DND-41 (cell line): Measurements from ENCODE around the gene ANKMY2.

ENCODE experiments used
- ATAC-seq: fragments of 200-7000 bp; cut with Tn5 transposase; 3 replicates; pipeline ENCODE4 v1.9.1; 2021; ENCODE audit warnings: low read depth; ENCODE audit not compliant: insufficient read depth
- DNase-seq: peaks from one replicate; pipeline ENCODE4 v3.0.0-alpha.2; 2020
- H2AFZ ChIP-seq: 2 replicates; pipeline ENCODE4 v1.6.0; 2012; ENCODE audit warnings: low read depth, low read length
- H3K27ac ChIP-seq: 2 replicates; pipeline ENCODE4 v1.5.1; 2012; ENCODE audit warnings: low read length, inconsistent platforms
- H3K27me3 ChIP-seq: fragments of 200-600 bp; sonication (generic); 2 replicates; pipeline ENCODE4 v1.6.0; 2012; ENCODE audit warnings: low read length, mild to moderate bottlenecking, inconsistent platforms; ENCODE audit not compliant: insufficient read depth, poor library complexity
- H3K36me3 ChIP-seq: 2 replicates; pipeline ENCODE4 v1.5.1; 2012; ENCODE audit warnings: low read length, inconsistent platforms; ENCODE audit not compliant: insufficient read depth
- H3K4me1 ChIP-seq: 2 replicates; pipeline ENCODE4 v1.5.1; 2012; ENCODE audit warnings: mild to moderate bottlenecking, low read length; ENCODE audit not compliant: insufficient read depth
- H3K4me2 ChIP-seq: 2 replicates; pipeline ENCODE4 v1.6.0; 2012; ENCODE audit warnings: mild to moderate bottlenecking, moderate library complexity, low read length, inconsistent platforms; ENCODE audit not compliant: insufficient read depth
- H3K4me3 ChIP-seq, 2 experiments: fragments of 200-600 bp in 1 of 2; shearing (Covaris generic) in 1 of 2; 2 replicates each; pipeline ENCODE4 v1.5.1; 2012 to 2016; ENCODE audit warnings: inconsistent platforms in 2 of 2, low read length in 2 of 2, mild to moderate bottlenecking in 2 of 2, low read depth in 1 of 2, moderate library complexity in 1 of 2
- H3K79me2 ChIP-seq: 2 replicates; pipeline ENCODE4 v1.6.0; 2012; ENCODE audit warnings: low read length, inconsistent platforms; ENCODE audit not compliant: insufficient read depth
- H3K9ac ChIP-seq: 2 replicates; pipeline ENCODE4 v1.6.0; 2012; ENCODE audit warnings: low read depth, mild to moderate bottlenecking, inconsistent platforms, low read length, moderate library complexity
- H3K9me3 ChIP-seq: 2 replicates; pipeline ENCODE4 v1.5.1; 2012; ENCODE audit warnings: low read length, moderate library complexity, mild to moderate bottlenecking, inconsistent platforms; ENCODE audit not compliant: insufficient read depth, severe bottlenecking
- H4K20me1 ChIP-seq: 2 replicates; pipeline ENCODE4 v1.6.0; 2012; ENCODE audit warnings: low read length; ENCODE audit not compliant: insufficient read depth
- CTCF ChIP-seq: IDR thresholded peaks from 2 replicates; pipeline ENCODE4 v1.5.1; 2012; ENCODE audit warnings: borderline replicate concordance, low read length, moderate library complexity, mild to moderate bottlenecking; ENCODE audit not compliant: poor library complexity, severe bottlenecking; ENCODE audit errors: extremely low read depth
- EZH2 ChIP-seq: IDR thresholded peaks from 3 replicates; pipeline ENCODE4 v1.6.1; 2012; ENCODE audit warnings: borderline replicate concordance, low read depth, mild to moderate bottlenecking, moderate library complexity, low read length, inconsistent platforms; ENCODE audit not compliant: severe bottlenecking

ANKMY2 gene

GRCh38 chr7:16668978-16669377 is 23.4 kb upstream of the ANKMY2 start:
- TF ChIP-seq CTCF = no peak
- no peak for TF ChIP-seq EZH2
- Histone ChIP-seq H3K9ac (no peak overlapping the region), H3K4me2 (no peak overlapping the region), H4K20me1 (peaks cover 9% of the 10 kb centered on the region; the same call in 1 of the 2 replicates), H3K9me3 (no peaks in the 10 kb centered on the region), H3K36me3 (peaks cover 39% of the 10 kb centered on the region), H3K79me2 (peaks cover 49% of the 10 kb centered on the region), H3K27me3 (no peaks in the 10 kb centered on the region), H3K4me3 (no peak overlapping the region), H2AFZ (no peak overlapping the region), H3K4me1 (no peaks in the 10 kb centered on the region), H3K27ac (no peak overlapping the region)
- ATAC-seq (no peak), DNase-seq (no peak)

- H3K9me3 ChIP-seq = no peaks in the 10 kb centered on the region
- peaks cover 55% of the 10 kb centered on the region for H3K79me2 ChIP-seq
- peaks cover 39% of the 10 kb centered on the region for H3K36me3 ChIP-seq
- H2AFZ ChIP-seq = no peak overlapping the region
- H3K4me3 ChIP-seq = no peak overlapping the region
- ATAC-seq = no peak
- H3K4me1 ChIP-seq = no peaks in the 10 kb centered on the region
- H3K9ac ChIP-seq = no peak overlapping the region
- DNase-seq = no peak
- TF ChIP-seq EZH2 = no peak
- no peak for TF ChIP-seq CTCF
- H3K27ac ChIP-seq = no peak overlapping the region
- no peak overlapping the region for H3K4me2 ChIP-seq
- H3K27me3 ChIP-seq = no peaks in the 10 kb centered on the region
- peaks cover 9% of the 10 kb centered on the region; the same call in 1 of the 2 replicates for H4K20me1 ChIP-seq
These were observed 22.7 kb upstream of the ANKMY2 start for GRCh38 chr7:16668049-16668858.

- no peaks in the 10 kb centered on the region for H3K4me1 ChIP-seq
- H3K36me3 ChIP-seq = peaks cover 36% of the 10 kb centered on the region; the same call in 1 of the 2 replicates
- H2AFZ ChIP-seq = no peak overlapping the region
- H3K27me3 ChIP-seq = no peaks in the 10 kb centered on the region
- DNase-seq (no peak), ATAC-seq (no peak)
- TF ChIP-seq EZH2 = no peak
- TF ChIP-seq CTCF = no peak
- H3K9ac ChIP-seq = no peak overlapping the region
- peaks cover 60% of the 10 kb centered on the region for H3K79me2 ChIP-seq
- H4K20me1 ChIP-seq = peaks cover 16% of the 10 kb centered on the region; the same call in 1 of the 2 replicates
- H3K4me2 ChIP-seq = no peak overlapping the region
- no peak overlapping the region for H3K27ac ChIP-seq
- no peak overlapping the region for H3K4me3 ChIP-seq
- no peaks in the 10 kb centered on the region for H3K9me3 ChIP-seq
These were observed 21.8 kb upstream of the ANKMY2 start for GRCh38 chr7:16667355-16667754.
